ENCODE data around the gene PTPN4. TPM values are rescaled to one million over a fixed set of nuclear protein-coding genes. Genes with fewer than 3 reads are reported as not detected.
"Not testable (repeated sequence)": the region's sequence is repeated elsewhere in the genome, so short reads cannot be mapped to it uniquely, and the experiment has no call there.

PTPN4 gene
- polyA plus RNA-seq, 1 experiment = 11.8 TPM

DNA sequence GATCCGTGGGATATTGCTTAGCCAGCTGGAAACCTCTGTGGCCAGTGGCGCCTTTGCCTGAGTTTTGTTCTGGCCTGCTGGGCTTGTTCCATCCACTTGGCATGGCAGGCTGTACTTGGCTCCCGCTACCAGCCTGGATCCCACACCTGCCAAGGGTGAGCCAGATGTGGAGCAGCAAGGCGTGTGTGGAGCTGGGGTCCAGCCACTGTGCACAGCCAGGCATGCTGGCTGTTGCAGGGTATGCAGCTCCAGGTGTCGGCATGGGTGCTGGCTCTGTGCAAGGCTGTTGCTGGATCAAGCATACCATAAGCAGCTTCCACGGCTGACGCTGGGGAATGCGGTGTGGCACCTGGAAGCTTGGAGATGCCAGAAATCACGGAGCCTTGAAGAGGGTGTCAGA lies 34.5 kb downstream of the PTPN4 start:
- Histone ChIP-seq H3K27me3 (ENCODE audit: control insufficient read depth, insufficient read depth, low read length) (no peaks in the 10 kb centered on the region), H3K4me3 (ENCODE audit: low read depth, low read length) (no peak overlapping the region), H3K36me3 (ENCODE audit: control insufficient read depth, insufficient read depth, low read length) (no peaks in the 10 kb centered on the region)
- TF ChIP-seq, protein P1, sequence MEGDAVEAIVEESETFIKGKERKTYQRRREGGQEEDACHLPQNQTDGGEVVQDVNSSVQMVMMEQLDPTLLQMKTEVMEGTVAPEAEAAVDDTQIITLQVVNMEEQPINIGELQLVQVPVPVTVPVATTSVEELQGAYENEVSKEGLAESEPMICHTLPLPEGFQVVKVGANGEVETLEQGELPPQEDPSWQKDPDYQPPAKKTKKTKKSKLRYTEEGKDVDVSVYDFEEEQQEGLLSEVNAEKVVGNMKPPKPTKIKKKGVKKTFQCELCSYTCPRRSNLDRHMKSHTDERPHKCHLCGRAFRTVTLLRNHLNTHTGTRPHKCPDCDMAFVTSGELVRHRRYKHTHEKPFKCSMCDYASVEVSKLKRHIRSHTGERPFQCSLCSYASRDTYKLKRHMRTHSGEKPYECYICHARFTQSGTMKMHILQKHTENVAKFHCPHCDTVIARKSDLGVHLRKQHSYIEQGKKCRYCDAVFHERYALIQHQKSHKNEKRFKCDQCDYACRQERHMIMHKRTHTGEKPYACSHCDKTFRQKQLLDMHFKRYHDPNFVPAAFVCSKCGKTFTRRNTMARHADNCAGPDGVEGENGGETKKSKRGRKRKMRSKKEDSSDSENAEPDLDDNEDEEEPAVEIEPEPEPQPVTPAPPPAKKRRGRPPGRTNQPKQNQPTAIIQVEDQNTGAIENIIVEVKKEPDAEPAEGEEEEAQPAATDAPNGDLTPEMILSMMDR (IDR thresholded peaks at IDR 0.05; ENCODE audit: insufficient read depth, low read depth, low read length) = no peak
- ChIA-PET POLR2A (no interaction called here), CTCF (interaction anchor here (1.2 kb wide), 1 partner anchor 16 kb away, joined by 5 read pairs; no protein-coding TSS in a partner anchor)
- no peak for DNase-seq (ENCODE audit: low read depth)

DNA sequence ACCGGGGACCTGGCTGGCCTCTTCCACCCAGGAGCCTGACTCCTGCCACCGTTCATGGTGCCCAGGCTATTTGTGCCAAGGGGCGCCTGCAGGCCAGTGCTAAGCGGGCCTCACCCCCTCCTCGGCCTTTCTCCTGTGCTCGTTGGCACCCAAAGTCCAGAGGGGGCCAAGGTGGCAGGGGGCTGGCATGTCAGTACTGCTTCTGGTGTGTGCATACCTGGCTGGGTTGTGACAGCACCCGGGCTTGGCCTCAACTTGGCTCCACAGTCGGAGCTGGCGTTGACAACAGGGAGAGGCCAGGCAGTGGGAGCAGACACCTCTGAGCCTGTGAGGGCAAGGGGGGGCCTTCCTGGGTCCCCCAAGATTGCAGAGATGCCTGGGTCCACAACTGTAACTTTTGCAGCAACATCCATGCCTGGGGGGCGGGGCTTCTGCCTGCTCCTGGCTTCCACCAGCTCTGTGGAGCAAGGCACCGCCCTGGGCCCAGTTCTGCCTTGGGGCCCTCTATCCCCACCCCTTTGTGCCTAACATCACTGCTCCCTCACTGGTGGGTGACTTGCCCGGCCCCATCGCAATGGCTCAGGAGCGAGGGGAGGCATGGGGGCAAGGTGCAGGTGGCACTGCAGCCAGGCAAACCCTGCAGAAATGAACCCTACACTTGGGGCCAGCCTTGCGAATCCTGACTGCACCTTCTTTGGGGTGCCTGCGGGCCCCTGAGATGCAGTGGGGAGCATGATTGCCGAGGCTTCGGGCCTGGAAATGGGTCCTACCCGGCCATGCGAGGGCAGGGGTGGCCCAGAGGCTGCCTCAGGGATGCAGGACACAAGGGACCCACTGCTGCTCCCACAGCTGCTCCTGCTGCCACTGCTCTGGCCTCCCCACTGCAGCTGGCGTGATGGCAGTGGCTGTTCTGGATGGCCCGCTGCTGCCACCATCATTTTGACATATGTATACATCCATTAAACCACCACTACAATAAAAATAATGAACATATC lies 35.9 kb downstream of the PTPN4 start:
- no peak overlapping the region for H3K4me3 ChIP-seq (ENCODE audit: low read depth, low read length)
- H3K36me3 ChIP-seq (ENCODE audit: control insufficient read depth, insufficient read depth, low read length) = no peaks in the 10 kb centered on the region
- no peak for DNase-seq (ENCODE audit: low read depth)
- ChIA-PET CTCF (no interaction called here), POLR2A (interaction anchor here (0.5 kb wide), 1 partner anchor 13 kb away, joined by 4 read pairs; no protein-coding TSS in a partner anchor)
- H3K27me3 ChIP-seq (ENCODE audit: control insufficient read depth, insufficient read depth, low read length) = no peaks in the 10 kb centered on the region
- TF ChIP-seq, protein P1 (IDR thresholded peaks at IDR 0.05; ENCODE audit: insufficient read depth, low read depth, low read length) = no peak

DNA sequence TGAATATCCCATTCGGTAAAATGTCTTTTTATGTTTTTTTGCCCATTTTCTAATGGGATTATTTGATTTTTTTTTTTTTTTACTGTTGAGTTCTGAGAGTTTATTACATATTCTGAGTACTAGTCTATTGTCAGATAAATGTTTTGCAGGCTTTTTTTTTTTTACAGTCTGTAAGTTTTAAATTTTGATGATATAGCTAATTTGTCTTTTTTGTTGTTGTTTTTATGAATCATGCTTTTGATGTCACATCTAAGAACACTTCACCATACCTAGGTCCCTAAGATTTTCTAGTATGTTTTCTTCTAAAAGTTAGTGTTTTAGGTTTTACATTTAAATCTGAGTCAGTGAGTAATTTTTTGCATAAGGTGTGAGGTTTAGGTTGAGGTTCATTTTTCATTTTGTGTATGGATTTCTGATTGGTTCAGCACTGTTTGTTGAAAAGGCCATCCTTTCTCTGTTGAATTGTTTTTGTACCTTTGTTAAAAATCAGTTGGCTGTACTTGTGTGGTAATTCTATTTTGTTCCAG lies 40.7 kb downstream of the PTPN4 start:
- Histone ChIP-seq H3K4me3 (ENCODE audit: low read depth, low read length) (no peak overlapping the region), H3K27me3 (ENCODE audit: control insufficient read depth, insufficient read depth, low read length) (no peaks in the 10 kb centered on the region), H3K36me3 (ENCODE audit: control insufficient read depth, insufficient read depth, low read length) (no peaks in the 10 kb centered on the region)
- TF ChIP-seq, protein P1 (IDR thresholded peaks at IDR 0.05; ENCODE audit: insufficient read depth, low read depth, low read length) = no peak
- ChIA-PET CTCF (no interaction called here), POLR2A (no interaction called here)
- no peak for DNase-seq (ENCODE audit: low read depth)

DNA sequence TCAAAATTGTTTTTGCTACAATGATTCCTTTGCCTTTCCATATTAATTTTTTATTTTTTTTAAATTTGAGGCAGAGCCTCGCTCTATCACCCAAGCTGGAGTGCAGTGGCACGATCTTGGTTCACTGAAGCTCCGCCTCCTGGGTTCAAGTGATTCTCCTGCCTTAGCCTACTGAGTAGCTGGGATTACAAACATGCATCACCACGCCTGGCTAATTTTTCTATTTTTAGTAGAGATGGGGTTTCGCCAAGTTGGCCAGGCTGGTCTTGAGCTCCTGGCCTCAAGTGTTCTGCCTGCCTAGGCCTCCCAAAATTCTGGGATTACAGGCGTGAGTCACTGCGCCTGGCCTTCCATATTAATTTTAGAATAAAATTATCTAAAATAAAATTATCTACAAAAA lies 41.3 kb downstream of the PTPN4 start:
- TF ChIP-seq, protein P1 (IDR thresholded peaks at IDR 0.05; ENCODE audit: insufficient read depth, low read depth, low read length) = no peak
- Histone ChIP-seq H3K27me3 (ENCODE audit: control insufficient read depth, insufficient read depth, low read length) (no peaks in the 10 kb centered on the region), H3K36me3 (ENCODE audit: control insufficient read depth, insufficient read depth, low read length) (no peaks in the 10 kb centered on the region), H3K4me3 (ENCODE audit: low read depth, low read length) (no peak overlapping the region)
- ChIA-PET POLR2A (no interaction called here), CTCF (no interaction called here)
- no peak for DNase-seq (ENCODE audit: low read depth)

DNA sequence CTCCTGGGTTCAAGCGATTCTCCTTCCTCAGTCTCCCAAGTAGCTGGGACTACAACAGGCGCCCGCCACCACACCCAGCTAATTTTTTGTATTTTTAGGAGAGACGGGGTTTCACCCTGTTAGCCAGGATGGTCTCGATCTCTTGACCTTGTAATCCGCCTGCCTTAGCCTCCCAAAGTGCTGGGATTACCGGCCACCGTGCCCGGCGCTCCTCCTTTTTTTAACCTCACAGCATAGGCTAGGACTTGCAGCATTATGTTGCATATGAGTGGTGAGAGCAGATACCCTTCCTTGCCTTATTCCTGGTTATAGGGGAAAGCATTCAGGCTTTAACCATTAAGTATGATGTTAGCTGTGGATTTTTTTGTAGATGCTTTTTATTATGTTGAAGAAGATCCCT lies 42.3 kb downstream of the PTPN4 start:
- H3K36me3 ChIP-seq (ENCODE audit: control insufficient read depth, insufficient read depth, low read length); DNase-seq (ENCODE audit: low read depth); CTCF ChIA-PET; POLR2A ChIA-PET; H3K4me3 ChIP-seq (ENCODE audit: low read depth, low read length); H3K27me3 ChIP-seq (ENCODE audit: control insufficient read depth, insufficient read depth, low read length): not testable (repeated sequence)
